ENCODE results near the gene CTPS1. TPM values are rescaled to one million over a fixed set of nuclear protein-coding genes. Genes with fewer than 3 reads are reported as not detected.

CTPS1 gene
- total and polyA plus RNA-seq, 2 of the 13 experiments (the other 11 are each of a cell fraction or from before 2014, with no cell fraction given), result 9.6 to 42.8 TPM

DNA sequence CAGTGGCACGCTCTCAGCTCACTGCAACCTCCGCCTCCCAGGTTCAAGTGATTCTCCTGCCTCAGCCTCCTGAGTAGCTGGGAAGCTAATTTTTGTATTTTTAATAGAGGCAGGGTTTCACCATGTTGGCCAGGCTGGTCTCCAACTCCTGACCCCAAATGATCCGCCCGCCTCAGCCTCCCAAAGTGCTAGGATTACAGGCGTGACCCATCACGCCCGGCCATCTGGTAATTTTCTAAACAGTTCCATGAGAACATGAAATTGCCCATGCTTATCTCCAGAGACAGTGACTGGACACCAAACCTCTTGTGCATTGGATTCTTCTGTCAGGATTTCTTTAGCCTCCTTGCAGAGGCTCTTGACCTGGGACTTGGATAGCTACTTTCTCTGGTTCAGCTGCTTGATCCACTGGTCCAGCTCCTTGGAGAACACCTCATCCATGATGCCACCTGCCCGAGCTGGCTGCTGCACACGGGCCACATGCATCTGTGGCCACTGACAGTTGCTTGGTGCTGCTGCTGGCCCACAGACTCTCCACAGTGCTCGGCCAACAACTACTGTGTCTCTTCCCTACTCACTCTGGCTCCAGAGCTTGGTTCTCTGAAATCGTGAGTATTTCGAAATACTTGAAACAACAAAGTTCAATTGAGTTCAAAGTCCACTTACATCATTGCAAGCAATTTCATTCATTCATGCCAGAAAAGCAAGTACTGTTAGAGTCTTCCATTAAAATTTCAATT is 40.0 kb upstream of the CTPS1 start (continued):
- TF ChIP-seq, protein P1, sequence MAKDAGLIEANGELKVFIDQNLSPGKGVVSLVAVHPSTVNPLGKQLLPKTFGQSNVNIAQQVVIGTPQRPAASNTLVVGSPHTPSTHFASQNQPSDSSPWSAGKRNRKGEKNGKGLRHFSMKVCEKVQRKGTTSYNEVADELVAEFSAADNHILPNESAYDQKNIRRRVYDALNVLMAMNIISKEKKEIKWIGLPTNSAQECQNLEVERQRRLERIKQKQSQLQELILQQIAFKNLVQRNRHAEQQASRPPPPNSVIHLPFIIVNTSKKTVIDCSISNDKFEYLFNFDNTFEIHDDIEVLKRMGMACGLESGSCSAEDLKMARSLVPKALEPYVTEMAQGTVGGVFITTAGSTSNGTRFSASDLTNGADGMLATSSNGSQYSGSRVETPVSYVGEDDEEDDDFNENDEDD (CRISPR knock-in tag; IDR thresholded peaks at IDR 0.05; ENCODE audit: borderline replicate concordance), result peak; percentile 45; the same call in 1 of the 2 replicates
- no peak for TF ChIP-seq ZNF484 (CRISPR knock-in tag; IDR thresholded peaks at IDR 0.05; ENCODE audit: borderline replicate concordance, low read depth)
- peak; percentile 20; the same call in 1 of the 2 replicates for TF ChIP-seq TAF1 (CRISPR knock-in tag; IDR thresholded peaks at IDR 0.05)
- TF ChIP-seq SNAPC2 (CRISPR knock-in tag; IDR thresholded peaks at IDR 0.05), result peak; percentile 43; the same call in 1 of the 2 replicates
- TF ChIP-seq SP1 (IDR thresholded peaks at IDR 0.05), result no peak
- TF ChIP-seq SP1 (CRISPR knock-in tag; IDR thresholded peaks at IDR 0.05), result no peak; the same call in 1 of the 2 replicates
- TF ChIP-seq TGIF2 (CRISPR knock-in tag; IDR thresholded peaks at IDR 0.05), result peak; percentile 74; the same call in 1 of the 2 replicates
- TF ChIP-seq, protein P2, sequence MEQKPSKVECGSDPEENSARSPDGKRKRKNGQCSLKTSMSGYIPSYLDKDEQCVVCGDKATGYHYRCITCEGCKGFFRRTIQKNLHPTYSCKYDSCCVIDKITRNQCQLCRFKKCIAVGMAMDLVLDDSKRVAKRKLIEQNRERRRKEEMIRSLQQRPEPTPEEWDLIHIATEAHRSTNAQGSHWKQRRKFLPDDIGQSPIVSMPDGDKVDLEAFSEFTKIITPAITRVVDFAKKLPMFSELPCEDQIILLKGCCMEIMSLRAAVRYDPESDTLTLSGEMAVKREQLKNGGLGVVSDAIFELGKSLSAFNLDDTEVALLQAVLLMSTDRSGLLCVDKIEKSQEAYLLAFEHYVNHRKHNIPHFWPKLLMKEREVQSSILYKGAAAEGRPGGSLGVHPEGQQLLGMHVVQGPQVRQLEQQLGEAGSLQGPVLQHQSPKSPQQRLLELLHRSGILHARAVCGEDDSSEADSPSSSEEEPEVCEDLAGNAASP (CRISPR knock-in tag; IDR thresholded peaks at IDR 0.05; ENCODE audit: borderline replicate concordance), result peak; percentile 92
- TF ChIP-seq GATAD2A (CRISPR knock-in tag; IDR thresholded peaks at IDR 0.05), result peak; percentile 98
- TF ChIP-seq KDM3A (CRISPR knock-in tag; IDR thresholded peaks at IDR 0.05; ENCODE audit: low read depth), result peak; percentile 88
- TF ChIP-seq ZNF629 (CRISPR knock-in tag; conservative IDR thresholded peaks at IDR 0.05), result peak; percentile 25; the same call in 1 of the 2 replicates
- TF ChIP-seq ZNF703 (CRISPR knock-in tag; IDR thresholded peaks at IDR 0.05; ENCODE audit: borderline replicate concordance), result no peak
- TF ChIP-seq, protein P3, sequence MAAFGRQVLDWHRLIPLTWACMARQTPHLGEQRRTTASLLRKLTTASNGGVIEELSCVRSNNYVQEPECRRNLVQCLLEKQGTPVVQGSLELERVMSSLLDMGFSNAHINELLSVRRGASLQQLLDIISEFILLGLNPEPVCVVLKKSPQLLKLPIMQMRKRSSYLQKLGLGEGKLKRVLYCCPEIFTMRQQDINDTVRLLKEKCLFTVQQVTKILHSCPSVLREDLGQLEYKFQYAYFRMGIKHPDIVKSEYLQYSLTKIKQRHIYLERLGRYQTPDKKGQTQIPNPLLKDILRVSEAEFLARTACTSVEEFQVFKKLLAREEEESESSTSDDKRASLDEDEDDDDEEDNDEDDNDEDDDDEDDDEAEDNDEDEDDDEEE (CRISPR knock-in tag; IDR thresholded peaks at IDR 0.05), result no peak
- peak; percentile 42 for TF ChIP-seq PHF8 (CRISPR knock-in tag; IDR thresholded peaks at IDR 0.05)
- TF ChIP-seq ZNF326 (CRISPR knock-in tag; IDR thresholded peaks at IDR 0.05; ENCODE audit: borderline replicate concordance), result no peak
- TF ChIP-seq ARID2 (CRISPR knock-in tag; IDR thresholded peaks at IDR 0.05; ENCODE audit: borderline replicate concordance), result peak; percentile 44; the same call in 1 of the 2 replicates
- TF ChIP-seq SIN3B (IDR thresholded peaks at IDR 0.05; ENCODE audit: low read length), result no peak
- TF ChIP-seq ZBTB3 (CRISPR knock-in tag; IDR thresholded peaks at IDR 0.05; ENCODE audit: borderline replicate concordance, low read depth), result no peak
- TF ChIP-seq BCL6 (CRISPR knock-in tag; IDR thresholded peaks at IDR 0.05), result peak; percentile 77
- peak; percentile 79 for TF ChIP-seq REPIN1 (CRISPR knock-in tag; IDR thresholded peaks at IDR 0.05; ENCODE audit: borderline replicate concordance, low read depth)
- TF ChIP-seq, protein P4, sequence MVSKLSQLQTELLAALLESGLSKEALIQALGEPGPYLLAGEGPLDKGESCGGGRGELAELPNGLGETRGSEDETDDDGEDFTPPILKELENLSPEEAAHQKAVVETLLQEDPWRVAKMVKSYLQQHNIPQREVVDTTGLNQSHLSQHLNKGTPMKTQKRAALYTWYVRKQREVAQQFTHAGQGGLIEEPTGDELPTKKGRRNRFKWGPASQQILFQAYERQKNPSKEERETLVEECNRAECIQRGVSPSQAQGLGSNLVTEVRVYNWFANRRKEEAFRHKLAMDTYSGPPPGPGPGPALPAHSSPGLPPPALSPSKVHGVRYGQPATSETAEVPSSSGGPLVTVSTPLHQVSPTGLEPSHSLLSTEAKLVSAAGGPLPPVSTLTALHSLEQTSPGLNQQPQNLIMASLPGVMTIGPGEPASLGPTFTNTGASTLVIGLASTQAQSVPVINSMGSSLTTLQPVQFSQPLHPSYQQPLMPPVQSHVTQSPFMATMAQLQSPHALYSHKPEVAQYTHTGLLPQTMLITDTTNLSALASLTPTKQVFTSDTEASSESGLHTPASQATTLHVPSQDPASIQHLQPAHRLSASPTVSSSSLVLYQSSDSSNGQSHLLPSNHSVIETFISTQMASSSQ (IDR thresholded peaks at IDR 0.05; ENCODE audit: low read depth), result no peak
- TF ChIP-seq, protein P4 (CRISPR knock-in tag; IDR thresholded peaks at IDR 0.05; ENCODE audit: borderline replicate concordance), result 0 out of 2 replicates have a peak, but pooled peaks have one; percentile 29
- TF ChIP-seq NFIC (IDR thresholded peaks at IDR 0.05; ENCODE audit: low read length), result peak; percentile 72
- peak; percentile 76; the same call in 1 of the 2 replicates for TF ChIP-seq KDM1A (CRISPR knock-in tag; IDR thresholded peaks at IDR 0.05)
